HCT116 (cell line): ENCODE results near the gene PRELID1. TPM values are rescaled to one million over a fixed set of nuclear protein-coding genes. Genes with fewer than 3 reads are reported as not detected.

Experiments
- ATAC-seq: fragments of 200-7000 bp; cut with Tn5 transposase; 2 replicates; pipeline ENCODE4 v1.9.1; 2020; ENCODE audit warnings: mild to moderate bottlenecking, moderate library complexity
- BruUV-seq: library from RNA; stranded (reverse); fragments of 400-500 nt; replicated peaks from 2 replicates; lab custom pipeline; 2021; lab: Mats Ljungman, UMichigan
- CTCF ChIA-PET: fragments of 300-600 bp; sonication (Branson Sonifier 250); formaldehyde crosslinking; loops from one replicate; lab custom pipeline; 2021; ENCODE audit warnings: antibody characterized with exemption; lab: Charles Lee
- POLR2A ChIA-PET: fragments of 300-600, 350-600 bp; sonication (Branson Sonifier 250); formaldehyde crosslinking; loops from one replicate; lab custom pipeline; 2021; ENCODE audit warnings: antibody characterized with exemption; lab: Charles Lee
- RAD21 ChIA-PET, 2 experiments: fragments of 300-600 bp; sonication (Branson Sonifier 250); formaldehyde crosslinking; loops; one replicate each; lab custom pipeline; 2023; ENCODE audit warnings: low total read pairs in 2 of 2; ENCODE audit not compliant: uncharacterized antibody in 2 of 2, unreplicated experiment in 2 of 2, low non-redundant PET in 1 of 2; lab: Charles Lee
- DNase-seq: peaks from one replicate; pipeline ENCODE4 v3.0.0-alpha.2; 2010; ENCODE audit warnings: low read depth, low spot score
- H2AFZ ChIP-seq: fragments of 200-600 bp; shearing (Covaris generic), sonication (generic); 2 replicates; pipeline ENCODE4 v1.6.1; 2017; ENCODE audit warnings: low read depth, mixed run types, mixed read lengths, antibody characterized with exemption, low read length; ENCODE audit not compliant: poor library complexity, severe bottlenecking
- H3K27ac ChIP-seq: 2 replicates; pipeline ENCODE4 v1.5.1; 2012; ENCODE audit warnings: low read depth, low read length
- H3K27me3 ChIP-seq: fragments of 200-600 bp; sonication (generic); 2 replicates; pipeline ENCODE4 v1.6.1; 2016; ENCODE audit warnings: mixed run types, low read length, mixed read lengths; ENCODE audit not compliant: insufficient read depth
- H3K36me3 ChIP-seq, 2 experiments: fragments of 200-500 bp in 1 of 2; fragments of 200-600 bp in 1 of 2; sonication (Bioruptor generic) in 1 of 2; sonication (generic) in 1 of 2; 2 replicates each; pipeline versions ENCODE4 v1.5.1 to v1.6.1; 2014 to 2016; ENCODE audit warnings: low read length in 2 of 2, inconsistent platforms in 1 of 2, mixed read lengths in 1 of 2, mixed run types in 1 of 2; ENCODE audit not compliant: insufficient read depth in 2 of 2, control insufficient read depth in 1 of 2
- H3K4me1 ChIP-seq, 2 experiments: fragments of 200-600 bp in 1 of 2; sonication (generic) in 1 of 2; 2 replicates each; pipeline versions ENCODE4 v1.5.1 to v1.6.1; 2012 to 2017; ENCODE audit warnings: low read length in 2 of 2, inconsistent platforms in 1 of 2, mild to moderate bottlenecking in 1 of 2, mixed read lengths in 1 of 2, mixed run types in 1 of 2, moderate library complexity in 1 of 2; ENCODE audit not compliant: insufficient read depth in 2 of 2, control insufficient read depth in 1 of 2
- H3K4me2 ChIP-seq: fragments of 200-600 bp; sonication (generic); 2 replicates; pipeline ENCODE4 v1.6.1; 2017; ENCODE audit warnings: mixed run types, low read length, mixed read lengths
- H3K4me3 ChIP-seq, 2 experiments: fragments of 200-600 bp in 1 of 2; sonication (generic) in 1 of 2; replicated peaks in 1 of 2; 2 replicates each; pipeline ENCODE4 v1.5.1; 2011 to 2016; ENCODE audit warnings: low read length in 2 of 2, control low read depth in 1 of 2, low read depth in 1 of 2, mild to moderate bottlenecking in 1 of 2, mixed read lengths in 1 of 2, mixed run types in 1 of 2
- H3K79me2 ChIP-seq: fragments of 200-600 bp; sonication (generic); 2 replicates; pipeline ENCODE4 v1.6.1; 2017; ENCODE audit warnings: mild to moderate bottlenecking, mixed run types, low read length, moderate library complexity, mixed read lengths; ENCODE audit not compliant: insufficient read depth
- H3K9ac ChIP-seq: fragments of 200-600 bp; sonication (generic); 2 replicates; pipeline ENCODE4 v1.6.1; 2016; ENCODE audit warnings: low read length, mixed read lengths
- H3K9me2 ChIP-seq: fragments of 200-600 bp; sonication (generic), shearing (Covaris generic); 2 replicates; pipeline ENCODE4 v1.6.1; 2017; ENCODE audit warnings: mixed run types, mild to moderate bottlenecking, moderate library complexity; ENCODE audit not compliant: insufficient read depth
- H3K9me3 ChIP-seq, 2 experiments: fragments of 200-500 bp in 1 of 2; fragments of 200-600 bp in 1 of 2; sonication (Bioruptor generic) in 1 of 2; sonication (generic) in 1 of 2; 2 replicates each; pipeline ENCODE4 v1.6.1; 2014 to 2017; ENCODE audit warnings: low read length in 2 of 2, mixed read lengths in 2 of 2, inconsistent platforms in 1 of 2, low read depth in 1 of 2, mild to moderate bottlenecking in 1 of 2, mixed run types in 1 of 2, moderate library complexity in 1 of 2; ENCODE audit not compliant: control insufficient read depth in 1 of 2, insufficient read depth in 1 of 2
- H4K20me1 ChIP-seq: fragments of 200-600 bp; sonication (generic), shearing (Covaris generic); 2 replicates; pipeline ENCODE4 v1.6.1; 2017; ENCODE audit warnings: mixed run types, mild to moderate bottlenecking, moderate library complexity; ENCODE audit not compliant: insufficient read depth
- CEBPB ChIP-seq: IDR thresholded peaks from 2 replicates; pipeline ENCODE4 v1.6.1; 2012; ENCODE audit warnings: low read depth
- CTCF ChIP-seq, 3 experiments: fragments of 200-600 bp in 1 of 3; sonication (generic) in 1 of 3; IDR thresholded peaks in 2 of 3; conservative IDR thresholded peaks in 1 of 3; 2 replicates each; pipeline ENCODE4 v1.5.1; 2012 to 2017; ENCODE audit warnings: low read depth in 2 of 3, low read length in 2 of 3, antibody characterized with exemption in 1 of 3, borderline replicate concordance in 1 of 3, control low read depth in 1 of 3, mild to moderate bottlenecking in 1 of 3, mixed read lengths in 1 of 3, mixed run types in 1 of 3, moderate library complexity in 1 of 3; ENCODE audit not compliant: insufficient read depth in 1 of 3
- EGR1 ChIP-seq: IDR thresholded peaks from 2 replicates; pipeline ENCODE4 v1.6.1; 2012; ENCODE audit warnings: low read depth
- ELF1 ChIP-seq: IDR thresholded peaks from 2 replicates; pipeline ENCODE4 v1.6.1; 2012; ENCODE audit warnings: low read depth, borderline replicate concordance
- EZH2 ChIP-seq: fragments of 200-600 bp; sonication (generic); IDR thresholded peaks from 2 replicates; pipeline ENCODE4 v1.6.1; 2017; ENCODE audit warnings: antibody characterized with exemption, mixed run types
- MAX ChIP-seq: IDR thresholded peaks from 2 replicates; pipeline ENCODE4 v1.6.1; 2012
- REST ChIP-seq: IDR thresholded peaks from 2 replicates; pipeline ENCODE4 v1.6.1; 2012; ENCODE audit warnings: low read depth
- SIN3A ChIP-seq: IDR thresholded peaks from 2 replicates; pipeline ENCODE4 v1.6.1; 2012; ENCODE audit warnings: low read depth
- SP1 ChIP-seq: IDR thresholded peaks from 2 replicates; pipeline ENCODE4 v1.6.1; 2012; ENCODE audit warnings: low read depth
- TCF7L2 ChIP-seq: IDR thresholded peaks from 2 replicates; pipeline ENCODE4 v1.7.0; 2011; ENCODE audit warnings: borderline replicate concordance, inconsistent platforms; ENCODE audit not compliant: insufficient read depth, insufficient read length; ENCODE audit errors: extremely low read depth
- ZFX ChIP-seq: fragments of 450-650 bp; IDR thresholded peaks from 2 replicates; pipeline ENCODE4 v1.6.1; 2017
- ZNF274 ChIP-seq: fragments of 200-500 bp; sonication (Bioruptor generic); IDR thresholded peaks from 2 replicates; pipeline ENCODE4 v1.6.1; 2014; ENCODE audit warnings: mild to moderate bottlenecking, low read depth, low read length, inconsistent platforms
- intact Hi-C: fragments of 100-400 bp; cut with micrococcal nuclease; formaldehyde crosslinking; loops from 2 replicates; pipeline ENCODE4 v1.10.0; 2022
- total RNA-seq: library from RNA; stranded (reverse); gene quantifications from one replicate; pipeline ENCODE4 v1.2.1, GENCODE V29; 2021; ENCODE audit not compliant: unreplicated experiment

The PRELID1 gene
- total RNA-seq, 1 experiment from 2014 or later = 223 TPM

GRCh38 chr5:177354256-177354655 lies 50.7 kb downstream of the PRELID1 start:
- POLR2A ChIA-PET = no interaction called here
- peaks cover 22% of the 10 kb centered on the region for H3K79me2 ChIP-seq
- H2AFZ ChIP-seq = no peak overlapping the region
- no peak for DNase-seq
- H3K9ac ChIP-seq = no peak overlapping the region
- no peak for ATAC-seq
- H4K20me1 ChIP-seq = no peaks in the 10 kb centered on the region
- H3K27me3 ChIP-seq = no peaks in the 10 kb centered on the region
- CTCF ChIA-PET = interaction anchor here (3.2 kb wide), 1 partner anchor 15 kb away, joined by 15 read pairs; no protein-coding TSS in a partner anchor
- H3K9me2 ChIP-seq = no peaks in the 10 kb centered on the region
- H3K4me3 ChIP-seq = no peak overlapping the region
- peaks cover 14 to 22% of the 10 kb centered on the region in 2 experiments for H3K4me1 ChIP-seq
- peaks cover 0 to 4% of the 10 kb centered on the region in 2 experiments; a peak in 1 of 4 replicates for H3K9me3 ChIP-seq
- no peak overlapping the region for H3K27ac ChIP-seq
- intact Hi-C loops = no loop called here
- no peak overlapping the region for H3K4me2 ChIP-seq
- BruUV-seq = no TSS peak
- TF ChIP-seq EGR1 = no peak
- no peak for TF ChIP-seq ELF1
- TF ChIP-seq REST = no peak
- no peak for TF ChIP-seq ZFX
- no peak for TF ChIP-seq SP1
- no peak for TF ChIP-seq ZNF274
- no peak for TF ChIP-seq CEBPB
- no peak for TF ChIP-seq EZH2
- no peak for TF ChIP-seq TCF7L2
- no peak for TF ChIP-seq SIN3A
- TF ChIP-seq MAX = no peak
- no peak for TF ChIP-seq CTCF (IDR thresholded peaks at IDR 0.05 in 2 of 3, conservative IDR thresholded peaks at IDR 0.05 in 1 of 3; ENCODE audit: borderline replicate concordance in 1 of 3, insufficient read depth in 1 of 3, low read depth in 2 of 3, low read length in 2 of 3)
- RAD21 ChIA-PET = no interaction called here
- peaks cover 0 to 4% of the 10 kb centered on the region in 2 experiments; a peak in 1 of 4 replicates for H3K36me3 ChIP-seq
